ENCODE data around the gene KRT25. TPM values are rescaled to one million over a fixed set of nuclear protein-coding genes. Genes with fewer than 3 reads are reported as not detected.

Gene KRT25
- total and polyA plus RNA-seq, 11 donors = not detected

DNA sequence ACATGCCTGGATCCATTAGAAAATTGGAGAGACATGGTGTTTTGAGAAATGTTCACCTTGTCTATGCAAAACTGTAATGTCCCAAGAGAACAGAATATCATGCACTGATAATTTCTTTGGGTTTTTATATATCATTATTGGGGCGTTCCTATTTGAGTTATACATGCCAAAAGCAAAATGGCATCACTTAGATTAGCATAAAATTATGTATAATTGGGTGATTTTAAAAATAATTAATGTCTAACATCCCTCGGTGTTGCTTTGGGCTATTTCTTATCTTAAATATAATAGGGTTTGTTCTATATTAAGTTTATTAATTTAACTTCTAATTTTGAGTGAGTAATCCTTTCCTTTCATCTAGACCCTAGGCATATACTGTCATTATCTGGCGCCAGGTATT is 44.7 kb upstream of the KRT25 start, which contains the start of gene KRT28:
TSS of gene KRT28 (minus strand) at position 101 of the 400 bp plus-strand sequence. CDS start at position 35, 66 bp downstream.
- TF ChIP-seq, protein P1, sequence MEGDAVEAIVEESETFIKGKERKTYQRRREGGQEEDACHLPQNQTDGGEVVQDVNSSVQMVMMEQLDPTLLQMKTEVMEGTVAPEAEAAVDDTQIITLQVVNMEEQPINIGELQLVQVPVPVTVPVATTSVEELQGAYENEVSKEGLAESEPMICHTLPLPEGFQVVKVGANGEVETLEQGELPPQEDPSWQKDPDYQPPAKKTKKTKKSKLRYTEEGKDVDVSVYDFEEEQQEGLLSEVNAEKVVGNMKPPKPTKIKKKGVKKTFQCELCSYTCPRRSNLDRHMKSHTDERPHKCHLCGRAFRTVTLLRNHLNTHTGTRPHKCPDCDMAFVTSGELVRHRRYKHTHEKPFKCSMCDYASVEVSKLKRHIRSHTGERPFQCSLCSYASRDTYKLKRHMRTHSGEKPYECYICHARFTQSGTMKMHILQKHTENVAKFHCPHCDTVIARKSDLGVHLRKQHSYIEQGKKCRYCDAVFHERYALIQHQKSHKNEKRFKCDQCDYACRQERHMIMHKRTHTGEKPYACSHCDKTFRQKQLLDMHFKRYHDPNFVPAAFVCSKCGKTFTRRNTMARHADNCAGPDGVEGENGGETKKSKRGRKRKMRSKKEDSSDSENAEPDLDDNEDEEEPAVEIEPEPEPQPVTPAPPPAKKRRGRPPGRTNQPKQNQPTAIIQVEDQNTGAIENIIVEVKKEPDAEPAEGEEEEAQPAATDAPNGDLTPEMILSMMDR (IDR thresholded peaks at IDR 0.05) = no peak
- no peak for TF ChIP-seq POLR2A (IDR thresholded peaks at IDR 0.05)
- H3K4me3 ChIP-seq = no peak within 1 kb of the TSS
- ATAC-seq = no peak
- H3K36me3 ChIP-seq = no peaks in the 10 kb centered on the region
- peaks cover 0 to 4% (median 0%) of the 10 kb centered on the region in 12 donors for H3K4me1 ChIP-seq
- peaks cover 0 to 41% (median 19%) of the 10 kb centered on the region in 9 donors for H3K27me3 ChIP-seq
- intact Hi-C loops (cut with DNase I) = loop anchor here in 9 of 10 donors (5.0 to 10.0 kb wide), 10 partner anchors 55 to 867 kb away; partner anchors contain the start of gene SMARCE1 (in 1 of the 9)
- 77 to 83% (median 78%) methylated on average over 3 of the region's 3 CpGs for WGBS, 4 donors
- H3K27ac ChIP-seq = no peak within 1 kb of the TSS
- DNase-seq = no peak
- no peaks in the 10 kb centered on the region for H3K9me3 ChIP-seq

DNA sequence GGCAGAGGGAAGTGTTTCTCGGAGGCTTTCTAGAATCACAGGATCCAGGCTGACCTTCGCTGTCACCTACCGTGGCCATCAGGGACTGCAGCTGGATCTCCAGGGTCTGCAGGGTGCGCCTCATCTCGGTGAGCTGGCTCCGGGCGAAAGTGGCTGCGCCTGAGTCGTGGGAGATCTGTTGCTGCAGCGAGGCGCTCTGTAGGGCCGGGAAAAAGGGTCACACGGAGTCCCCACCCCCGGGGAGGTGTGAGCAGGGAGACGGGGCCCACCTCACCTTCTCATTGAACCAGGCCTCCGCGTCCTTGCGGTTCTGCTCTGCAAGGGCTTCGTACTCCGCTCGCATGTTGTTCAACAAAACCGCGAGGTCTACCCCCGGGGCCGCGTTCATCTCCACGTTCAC is 41.7 kb upstream of the KRT25 start:
- intact Hi-C loops (cut with DNase I) = loop anchor here in 2 of 10 donors (5.0 to 10.0 kb wide), 2 partner anchors 152 to 180 kb away; partner anchors contain the start of gene SMARCE1 (in 1 of the 2)
- ATAC-seq = no peak
- no peak for DNase-seq

DNA sequence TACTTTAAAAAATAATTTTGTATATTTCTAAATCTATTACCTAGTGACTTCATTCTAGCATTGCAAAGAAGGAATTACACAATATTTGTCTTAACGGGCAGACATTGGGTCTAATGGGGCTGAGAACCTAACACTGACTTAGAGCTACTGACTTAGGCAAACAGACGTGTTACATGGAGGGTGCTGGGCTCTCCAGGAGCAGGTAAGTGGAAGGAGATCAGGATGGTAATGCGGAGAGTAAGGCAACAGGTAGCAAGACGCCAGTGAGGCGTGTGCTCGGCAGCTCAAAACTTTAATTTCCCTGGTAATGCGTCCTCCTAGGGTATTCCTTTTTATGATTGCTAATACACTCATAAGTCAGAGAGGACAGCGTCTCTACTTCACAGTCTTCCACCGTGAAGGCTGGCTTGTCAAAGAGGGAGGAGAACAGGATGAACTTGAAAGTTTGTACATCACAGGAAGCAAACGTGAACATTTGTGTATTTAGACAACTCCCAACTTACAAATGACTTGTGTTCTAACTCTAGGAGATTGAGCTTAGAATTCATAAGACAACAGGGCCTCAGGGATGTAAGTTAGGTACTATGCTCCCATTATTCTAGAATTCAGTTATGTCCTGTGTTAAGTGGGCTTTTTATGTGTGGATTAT is 40.0 kb upstream of the KRT25 start:
- no peak overlapping the region for H3K4me3 ChIP-seq
- H3K9me3 ChIP-seq = no peaks in the 10 kb centered on the region
- H3K27ac ChIP-seq = no peak overlapping the region
- no peaks in the 10 kb centered on the region for H3K36me3 ChIP-seq
- ATAC-seq (no peak), DNase-seq (no peak)
- intact Hi-C loops (cut with DNase I) = loop anchor here in 2 of 10 donors (5.0 to 10.0 kb wide), 2 partner anchors 150 to 178 kb away; partner anchors contain the start of gene SMARCE1 (in 1 of the 2)
- peaks cover 0 to 10% (median 0%) of the 10 kb centered on the region in 12 donors for H3K4me1 ChIP-seq
- 78 to 83% (median 79%) methylated on average over 10 of the region's 10 CpGs for WGBS, 4 donors
- TF ChIP-seq, protein P1 (IDR thresholded peaks at IDR 0.05) = no peak
- no peak for TF ChIP-seq POLR2A (IDR thresholded peaks at IDR 0.05)
- H3K27me3 ChIP-seq = peaks cover 0 to 38% (median 17%) of the 10 kb centered on the region in 9 donors

More for the DNA sequence above, 41.7 kb upstream of the KRT25 start:
- H3K36me3 ChIP-seq = no peaks in the 10 kb centered on the region
- WGBS, 4 donors = 71 to 73% (median 72%) methylated on average over 27 of the region's 27 CpGs
- H3K9me3 ChIP-seq = no peaks in the 10 kb centered on the region
- peaks cover 0 to 41% (median 19%) of the 10 kb centered on the region in 9 donors for H3K27me3 ChIP-seq
- H3K4me1 ChIP-seq = peaks cover 0 to 2% (median 0%) of the 10 kb centered on the region in 12 donors
- H3K27ac ChIP-seq = no peak overlapping the region
- no peak overlapping the region for H3K4me3 ChIP-seq
- no peak for TF ChIP-seq POLR2A (IDR thresholded peaks at IDR 0.05)
- TF ChIP-seq, protein P1 (IDR thresholded peaks at IDR 0.05) = no peak

DNA sequence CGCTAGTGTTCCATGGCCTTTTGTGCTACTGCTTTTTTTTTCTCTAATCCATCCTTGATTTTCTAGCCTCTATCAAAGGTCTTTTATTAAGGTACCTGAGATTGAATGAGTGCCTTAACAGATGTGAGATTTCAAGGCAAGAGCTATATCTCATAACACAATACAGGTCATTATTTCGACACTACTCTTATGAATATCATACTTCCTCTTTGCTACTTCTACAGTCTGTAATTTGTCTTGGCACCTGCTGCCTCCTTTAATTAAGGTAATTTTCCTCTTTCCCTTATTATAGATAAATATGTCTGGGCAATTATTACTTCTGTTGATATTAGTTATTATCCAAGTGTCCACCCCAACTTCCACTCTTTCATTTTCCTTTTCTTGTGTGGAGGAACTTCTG is 39.3 kb upstream of the KRT25 start:
- Histone ChIP-seq H3K27me3 (peaks cover 0 to 31% (median 17%) of the 10 kb centered on the region in 9 donors), H3K4me1 (peaks cover 0 to 10% (median 0%) of the 10 kb centered on the region in 12 donors), H3K27ac (no peak overlapping the region), H3K9me3 (no peaks in the 10 kb centered on the region), H3K4me3 (no peak overlapping the region), H3K36me3 (no peaks in the 10 kb centered on the region)
- ATAC-seq (no peak), DNase-seq (no peak)
- WGBS, 4 donors = 82 to 89% (median 83%) methylated on average over 2 of the region's 2 CpGs
- no peak for TF ChIP-seq POLR2A (IDR thresholded peaks at IDR 0.05)
- TF ChIP-seq, protein P1 (IDR thresholded peaks at IDR 0.05) = no peak
- intact Hi-C loops (cut with DNase I) = loop anchor here in 8 of 10 donors (5.0 to 10.0 kb wide), 4 partner anchors 150 to 413 kb away; partner anchors contain the start of gene SMARCE1 (in 1 of the 8)
